Endodermal cell (in vitro differentiated cells): ENCODE measurements around the gene INPP5E. TPM values are rescaled to one million over a fixed set of nuclear protein-coding genes. Genes with fewer than 3 reads are reported as not detected.
A peak's percentile ranks its signal among the peaks of the same experiment; 100 is the strongest.

Experiments used
- DNase-seq: peaks from one replicate; pipeline ENCODE4 v3.0.0-alpha.2; 2017
- H3K27ac ChIP-seq: 2 replicates; pipeline ENCODE4 v1.5.1; 2013; ENCODE audit warnings: mild to moderate bottlenecking, low read depth, low read length, moderate library complexity
- H3K27me3 ChIP-seq: 2 replicates; pipeline ENCODE4 v1.6.1; 2013; ENCODE audit warnings: mild to moderate bottlenecking, low read length, moderate library complexity; ENCODE audit not compliant: insufficient read depth, control insufficient read depth, poor library complexity, severe bottlenecking
- H3K36me3 ChIP-seq: 2 replicates; pipeline ENCODE4 v1.7.0; 2013; ENCODE audit warnings: mild to moderate bottlenecking, low read length, moderate library complexity; ENCODE audit not compliant: control insufficient read depth, insufficient read depth
- H3K4me1 ChIP-seq: one replicate; pipeline ENCODE4 v1.7.0; 2013; ENCODE audit warnings: low read length; ENCODE audit not compliant: control insufficient read depth, insufficient read depth
- H3K4me3 ChIP-seq: 2 replicates; pipeline ENCODE4 v1.5.1; 2013; ENCODE audit warnings: mild to moderate bottlenecking, low read length, moderate library complexity
- H3K9ac ChIP-seq: 2 replicates; pipeline ENCODE4 v1.6.1; 2013; ENCODE audit warnings: mild to moderate bottlenecking, low read length, moderate library complexity; ENCODE audit not compliant: poor library complexity, severe bottlenecking; ENCODE audit errors: extremely low read depth
- H3K9me3 ChIP-seq: 2 replicates; pipeline ENCODE4 v1.6.1; 2013; ENCODE audit warnings: mild to moderate bottlenecking, low read length, moderate library complexity; ENCODE audit not compliant: control insufficient read depth
- H3K27ac Mint-ChIP-seq: 2 replicates; pipeline ENCODE4 v1.8.0; 2020; ENCODE audit warnings: mixed read lengths
- H3K27me3 Mint-ChIP-seq: 2 replicates; pipeline ENCODE4 v1.8.0; 2021; ENCODE audit warnings: mild to moderate bottlenecking, mixed read lengths; ENCODE audit not compliant: insufficient read depth
- H3K36me3 Mint-ChIP-seq: 2 replicates; pipeline ENCODE4 v1.8.0; 2020; ENCODE audit warnings: low read depth, mixed read lengths
- H3K4me1 Mint-ChIP-seq: 2 replicates; pipeline ENCODE4 v1.8.0; 2020; ENCODE audit warnings: mixed read lengths
- H3K4me3 Mint-ChIP-seq: 2 replicates; pipeline ENCODE4 v1.8.0; 2020; ENCODE audit warnings: mild to moderate bottlenecking, moderate library complexity, mixed read lengths
- H3K9me3 Mint-ChIP-seq: 2 replicates; pipeline ENCODE4 v1.8.0; 2020; ENCODE audit warnings: mild to moderate bottlenecking, mixed read lengths
- CTCF ChIP-seq: fragments of 200-600 bp; sonication (generic); conservative IDR thresholded peaks from 2 replicates; pipeline ENCODE4 v1.5.0; 2021; ENCODE audit warnings: antibody characterized with exemption, mild to moderate bottlenecking
- WGBS, 2 experiments: methylation state at CpG; one replicate each; pipeline versions ENCODE4 v1.1.5 to v1.1.7; 2013; ENCODE audit warnings: missing lambda C conversion rate in 2 of 2, mixed read lengths in 1 of 2; ENCODE audit not compliant: insufficient coverage in 1 of 2, insufficient read length in 1 of 2; 5-methylcytosine and 5-hydroxymethylcytosine counted together
- total RNA-seq, 2 donors: library from RNA; stranded (reverse); fragmentation: NEBNext Ultra II Directional in 1 of 2; extraction: Animal tissue kit (Norgen Biotek cat#: 25700) in 1 of 2; gene quantifications; 2 replicates in 1 of 2; 3 replicates in 1 of 2; pipeline ENCODE4 v1.2.1, GENCODE V29; 2021

INPP5E gene
- total RNA-seq, 2 donors from 2014 or later = 30.8 to 34.7 TPM

GRCh38 chr9:136411378-136411777 is 28.3 kb downstream of the INPP5E start:
- no peak for TF ChIP-seq CTCF
- H3K27ac Mint-ChIP-seq = peak overlapping the region; percentile 95
- H3K36me3 Mint-ChIP-seq = peaks cover 54% of the 10 kb centered on the region
- peak overlapping the region; percentile 88 for H3K4me3 Mint-ChIP-seq
- WGBS, 2 experiments = 78 to 82% methylated on average over 4 of the region's 4 CpGs
- H3K4me1 ChIP-seq = peaks cover 5% of the 10 kb centered on the region
- H3K4me3 ChIP-seq = peak overlapping the region; percentile 97
- H3K9ac ChIP-seq = peak overlapping the region; percentile 95
- no peak for DNase-seq
- H3K27ac ChIP-seq = no peak overlapping the region
- no peaks in the 10 kb centered on the region for H3K27me3 ChIP-seq
- peaks cover 20% of the 10 kb centered on the region for H3K4me1 Mint-ChIP-seq
- no peaks in the 10 kb centered on the region for H3K9me3 ChIP-seq
- H3K9me3 Mint-ChIP-seq = no peaks in the 10 kb centered on the region
- peaks cover 63% of the 10 kb centered on the region for H3K36me3 ChIP-seq
- H3K27me3 Mint-ChIP-seq = no peaks in the 10 kb centered on the region

- Mint-ChIP-seq H3K4me3 (peak within 1 kb of the TSS; percentile 88), H3K27ac (peak within 1 kb of the TSS; percentile 96), H3K9me3 (no peaks in the 10 kb centered on the region), H3K36me3 (peaks cover 51% of the 10 kb centered on the region), H3K4me1 (peaks cover 20% of the 10 kb centered on the region), H3K27me3 (no peaks in the 10 kb centered on the region)
- Histone ChIP-seq H3K9ac (peak within 1 kb of the TSS; percentile 95), H3K9me3 (no peaks in the 10 kb centered on the region), H3K27me3 (no peaks in the 10 kb centered on the region), H3K27ac (peak within 1 kb of the TSS; percentile 80), H3K36me3 (peaks cover 59% of the 10 kb centered on the region), H3K4me1 (peaks cover 5% of the 10 kb centered on the region), H3K4me3 (peak within 1 kb of the TSS; percentile 97)
- no peak for TF ChIP-seq CTCF
- DNase-seq = peak; percentile 95
- WGBS, 2 experiments = 0 to 1% methylated on average over 46 to 83 of the region's 83 CpGs
Measured at GRCh38 chr9:136410500-136411287, 29.0 kb downstream of the INPP5E start, which contains the start of the genes ENTR1 and PMPCA. Gene ENTR1, minus strand, starts transcription at chr9:136410614. Its CDS starts 217 bp downstream, at chr9:136410397. Gene PMPCA, plus strand, starts transcription at chr9:136410658. Its CDS starts 11 bp downstream, at chr9:136410669.

- DNase-seq = peak; percentile 71
- Mint-ChIP-seq H3K4me3 (peak overlapping the region; percentile 88), H3K36me3 (peaks cover 54% of the 10 kb centered on the region), H3K27ac (peak overlapping the region; percentile 96), H3K4me1 (peaks cover 20% of the 10 kb centered on the region), H3K27me3 (no peaks in the 10 kb centered on the region), H3K9me3 (no peaks in the 10 kb centered on the region)
- H3K9me3 ChIP-seq = no peaks in the 10 kb centered on the region
- peak overlapping the region; percentile 78 for H3K9ac ChIP-seq
- peaks cover 5% of the 10 kb centered on the region for H3K4me1 ChIP-seq
- peak overlapping the region; percentile 87 for H3K4me3 ChIP-seq
- no peaks in the 10 kb centered on the region for H3K27me3 ChIP-seq
- TF ChIP-seq CTCF = no peak
- peaks cover 61% of the 10 kb centered on the region for H3K36me3 ChIP-seq
- WGBS, 2 experiments = 12 to 13% methylated on average over 39 to 71 of the region's 71 CpGs
- H3K27ac ChIP-seq = no peak overlapping the region
Measured at GRCh38 chr9:136409557-136410455, 29.8 kb downstream of the INPP5E start.
